ENCODE measurements around the gene TMEM233.

GRCh38 chr12:119652665-119653064 lies 59.1 kb downstream of the TMEM233 start:
- TF ChIP-seq EZH2 (IDR thresholded peaks at IDR 0.05; ENCODE audit: borderline replicate concordance, insufficient read depth, low read length, poor library complexity, severe bottlenecking) (no peak), REST (IDR thresholded peaks at IDR 0.05; ENCODE audit: borderline replicate concordance) (no peak), CTCF (IDR thresholded peaks at IDR 0.05; ENCODE audit: poor library complexity, severe bottlenecking) (no peak), POLR2AphosphoS5 (IDR thresholded peaks at IDR 0.05) (no peak), TAF1 (IDR thresholded peaks at IDR 0.05; ENCODE audit: low read depth) (no peak)
